ENCODE results near the gene TNIK.

DNA sequence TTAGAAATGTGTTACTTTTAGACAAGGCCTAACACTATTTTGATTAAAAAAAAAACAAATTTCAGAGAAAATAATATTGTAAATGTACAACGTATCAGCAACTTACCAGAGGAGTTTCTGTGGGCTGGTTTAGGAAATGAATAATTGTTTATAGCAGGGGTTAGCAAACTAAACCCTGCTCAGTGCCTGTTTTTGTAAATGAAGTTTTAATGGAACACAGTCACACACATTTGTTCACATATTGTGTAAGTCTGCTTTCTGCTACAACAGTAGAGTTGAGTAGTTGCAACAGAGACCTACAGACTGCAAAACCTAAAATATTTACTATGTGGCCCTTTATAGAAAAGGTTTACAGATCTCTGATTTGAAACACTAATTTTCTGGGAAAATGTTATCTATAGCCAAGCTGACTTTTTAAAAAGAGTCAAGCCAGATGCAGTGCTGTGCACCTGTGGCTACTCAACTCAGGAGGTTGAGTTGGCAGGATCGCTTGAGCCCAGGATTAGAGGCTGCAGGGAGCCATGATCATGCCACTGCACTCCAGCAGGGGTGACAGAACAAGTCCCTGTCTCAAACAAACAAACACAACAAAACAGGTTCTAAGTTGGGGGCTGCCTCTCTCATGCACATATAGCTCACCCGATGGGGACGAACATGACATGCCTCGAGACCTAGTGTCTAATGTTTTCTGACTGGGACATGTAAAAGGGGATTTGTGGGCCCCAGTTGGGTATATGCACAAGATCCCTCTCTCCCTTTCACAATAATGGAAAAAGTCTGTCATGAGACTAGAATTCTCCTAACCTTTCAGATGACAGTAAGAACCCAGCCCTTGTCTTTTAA, 182.5 kb downstream of the TNIK start:
- TF ChIP-seq POLR2A (IDR thresholded peaks at IDR 0.05) (no peak), POLR2AphosphoS5 (IDR thresholded peaks at IDR 0.05) (no peak)
